Neural crest cell (in vitro differentiated cells): ENCODE data around the gene CLEC4G. TPM values are rescaled to one million over a fixed set of nuclear protein-coding genes. Genes with fewer than 3 reads are reported as not detected.

Experiments used
- DNase-seq: peaks from one replicate; pipeline ENCODE4 v3.0.0; 2021; ENCODE audit warnings: low read depth, mixed read lengths, low spot score
- H3K27ac Mint-ChIP-seq: one replicate; pipeline ENCODE4 v1.8.0; 2021; ENCODE audit warnings: mild to moderate bottlenecking, mixed read lengths; ENCODE audit not compliant: unreplicated experiment
- H3K27me3 Mint-ChIP-seq: 2 replicates; pipeline ENCODE4 v1.8.0; 2021; ENCODE audit warnings: low read depth, mild to moderate bottlenecking, mixed read lengths
- H3K36me3 Mint-ChIP-seq: 2 replicates; pipeline ENCODE4 v1.8.0; 2021; ENCODE audit warnings: low read depth, mild to moderate bottlenecking, mixed read lengths
- H3K4me1 Mint-ChIP-seq: 2 replicates; pipeline ENCODE4 v1.8.0; 2021; ENCODE audit warnings: mixed read lengths
- H3K4me3 Mint-ChIP-seq: one replicate; pipeline ENCODE4 v1.8.0; 2021; ENCODE audit warnings: mild to moderate bottlenecking, mixed read lengths
- H3K9me3 Mint-ChIP-seq: 2 replicates; pipeline ENCODE4 v1.8.0; 2021; ENCODE audit warnings: mixed read lengths
- total RNA-seq: library from RNA; stranded (reverse); gene quantifications from 2 replicates; pipeline ENCODE4 v1.2.1, GENCODE V29; 2021
- TF ChIP-seq, protein P1 (sequence below): fragments of 200-600 bp; sonication (generic); conservative IDR thresholded peaks from 2 replicates; pipeline ENCODE4 v1.5.0; 2021; ENCODE audit warnings: antibody characterized with exemption, mild to moderate bottlenecking

CLEC4G gene
- total RNA-seq, 1 donor from 2014 or later, result not detected

DNA sequence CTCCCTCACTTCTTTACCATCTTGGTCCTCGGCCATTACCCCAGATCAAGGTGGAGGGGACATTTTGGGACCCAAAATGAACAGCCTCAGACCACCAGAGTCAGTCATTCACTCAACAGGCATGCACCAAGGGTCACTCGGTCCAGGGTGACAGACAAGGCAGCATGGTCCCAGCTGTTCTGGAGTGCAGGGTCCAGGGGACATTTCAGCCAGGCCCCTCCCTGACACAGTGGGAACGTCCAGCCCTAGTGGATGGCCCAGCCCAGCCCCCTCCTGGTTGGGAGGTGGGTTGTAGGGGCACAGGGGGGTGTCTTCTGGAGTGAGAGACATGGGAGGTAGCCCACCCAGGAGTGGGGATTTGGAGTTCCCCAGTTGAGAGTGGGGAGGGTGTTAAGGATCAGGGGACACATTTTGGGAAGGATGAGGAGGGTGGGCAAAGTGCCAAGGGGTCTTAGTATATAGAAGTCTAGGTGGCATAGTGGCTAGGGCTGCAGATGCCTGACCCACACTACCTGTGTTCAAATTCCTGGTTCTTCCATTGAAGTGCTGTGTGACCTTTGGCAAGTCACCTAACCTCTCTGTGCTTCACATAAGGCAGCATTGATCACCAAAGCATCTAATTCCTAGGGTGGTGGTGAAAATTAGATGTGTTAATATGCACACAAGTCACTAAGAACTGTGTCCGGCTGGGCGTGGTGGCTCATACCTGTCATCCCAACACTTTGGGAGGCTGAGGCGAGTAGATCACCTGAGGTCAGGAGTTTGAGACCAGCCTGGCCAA, 27.4 kb downstream of the CLEC4G start:
- peaks cover 44% of the 10 kb centered on the region for H3K27me3 Mint-ChIP-seq
- H3K9me3 Mint-ChIP-seq, result no peaks in the 10 kb centered on the region
- DNase-seq, result no peak
- no peaks in the 10 kb centered on the region for H3K36me3 Mint-ChIP-seq
- TF ChIP-seq, protein P1, sequence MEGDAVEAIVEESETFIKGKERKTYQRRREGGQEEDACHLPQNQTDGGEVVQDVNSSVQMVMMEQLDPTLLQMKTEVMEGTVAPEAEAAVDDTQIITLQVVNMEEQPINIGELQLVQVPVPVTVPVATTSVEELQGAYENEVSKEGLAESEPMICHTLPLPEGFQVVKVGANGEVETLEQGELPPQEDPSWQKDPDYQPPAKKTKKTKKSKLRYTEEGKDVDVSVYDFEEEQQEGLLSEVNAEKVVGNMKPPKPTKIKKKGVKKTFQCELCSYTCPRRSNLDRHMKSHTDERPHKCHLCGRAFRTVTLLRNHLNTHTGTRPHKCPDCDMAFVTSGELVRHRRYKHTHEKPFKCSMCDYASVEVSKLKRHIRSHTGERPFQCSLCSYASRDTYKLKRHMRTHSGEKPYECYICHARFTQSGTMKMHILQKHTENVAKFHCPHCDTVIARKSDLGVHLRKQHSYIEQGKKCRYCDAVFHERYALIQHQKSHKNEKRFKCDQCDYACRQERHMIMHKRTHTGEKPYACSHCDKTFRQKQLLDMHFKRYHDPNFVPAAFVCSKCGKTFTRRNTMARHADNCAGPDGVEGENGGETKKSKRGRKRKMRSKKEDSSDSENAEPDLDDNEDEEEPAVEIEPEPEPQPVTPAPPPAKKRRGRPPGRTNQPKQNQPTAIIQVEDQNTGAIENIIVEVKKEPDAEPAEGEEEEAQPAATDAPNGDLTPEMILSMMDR, result no peak
- H3K4me1 Mint-ChIP-seq, result no peaks in the 10 kb centered on the region
- H3K27ac Mint-ChIP-seq, result no peak overlapping the region
- no peak overlapping the region for H3K4me3 Mint-ChIP-seq

DNA sequence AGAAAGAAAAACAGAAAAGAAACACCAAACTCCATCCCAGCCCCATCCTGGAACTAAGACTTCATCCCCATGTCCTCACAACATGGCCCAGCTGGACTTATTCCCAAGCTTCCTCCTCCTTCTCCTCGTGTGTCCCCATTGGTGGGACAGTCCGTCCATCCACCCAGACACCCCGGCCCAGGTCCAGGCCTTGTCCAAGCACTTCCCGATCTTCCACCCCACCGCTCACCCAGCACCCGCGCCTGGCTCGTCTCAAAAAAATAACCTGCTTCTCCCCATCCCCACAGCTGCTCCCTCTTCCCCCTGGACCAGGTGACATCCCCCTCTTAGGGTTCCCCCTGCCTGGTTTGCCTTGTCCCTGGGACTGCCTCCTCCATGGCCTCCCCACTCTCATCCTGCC, 28.6 kb downstream of the CLEC4G start:
- no peak for DNase-seq
- Mint-ChIP-seq H3K9me3 (no peaks in the 10 kb centered on the region), H3K4me1 (no peaks in the 10 kb centered on the region), H3K36me3 (no peaks in the 10 kb centered on the region), H3K27me3 (peaks cover 52% of the 10 kb centered on the region), H3K27ac (no peak overlapping the region), H3K4me3 (no peak overlapping the region)
- TF ChIP-seq, protein P1, result no peak

DNA sequence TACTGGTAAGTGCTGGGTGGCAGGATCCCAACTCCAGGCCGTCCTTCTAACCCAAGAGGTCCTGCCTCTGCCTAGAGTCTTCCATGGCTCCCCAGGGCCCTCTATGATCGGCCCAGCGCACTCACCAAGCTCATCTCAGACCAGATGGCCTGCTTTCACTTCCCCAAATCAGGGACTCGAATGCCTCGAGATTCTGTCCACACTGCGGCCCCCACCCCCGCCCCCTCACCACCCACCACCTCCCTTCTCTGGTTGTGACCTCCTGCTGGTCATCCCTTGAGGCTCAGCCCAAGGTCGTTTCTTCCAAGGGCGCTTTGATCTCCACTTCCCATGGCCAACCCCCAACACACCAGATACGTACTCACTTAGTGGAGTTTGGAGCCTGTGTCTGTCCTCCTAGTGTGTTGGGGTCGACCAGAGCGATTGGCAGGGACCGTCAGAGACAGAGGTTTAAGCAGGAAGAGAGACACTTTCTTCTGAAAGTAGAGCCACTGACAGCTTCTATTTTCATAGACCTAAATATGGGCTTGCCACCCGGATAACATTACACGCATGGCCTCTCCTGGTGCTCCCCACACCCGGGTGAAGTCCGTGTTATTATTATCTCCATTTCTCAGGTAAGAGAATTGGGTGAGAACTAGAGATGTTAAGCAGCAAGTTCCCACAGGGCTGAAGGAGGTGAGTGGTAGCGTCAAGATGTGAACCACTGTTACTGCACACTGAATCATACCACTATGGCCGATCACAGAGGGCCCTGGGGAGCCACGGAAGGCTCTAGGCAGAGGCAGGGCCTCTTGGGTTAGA, 30.1 kb downstream of the CLEC4G start, which contains the start of gene FCER2:
TSS of gene FCER2 (minus strand) at position 478 of the 804 bp plus-strand sequence. CDS start 2,371 bp downstream, outside the sequence.
- H3K27ac Mint-ChIP-seq, result no peak within 1 kb of the TSS
- H3K4me3 Mint-ChIP-seq, result no peak within 1 kb of the TSS
- TF ChIP-seq, protein P1, result no peak
- H3K4me1 Mint-ChIP-seq, result no peaks in the 10 kb centered on the region
- peaks cover 66% of the 10 kb centered on the region for H3K27me3 Mint-ChIP-seq
- DNase-seq, result no peak
- no peaks in the 10 kb centered on the region for H3K36me3 Mint-ChIP-seq
- H3K9me3 Mint-ChIP-seq, result no peaks in the 10 kb centered on the region

DNA sequence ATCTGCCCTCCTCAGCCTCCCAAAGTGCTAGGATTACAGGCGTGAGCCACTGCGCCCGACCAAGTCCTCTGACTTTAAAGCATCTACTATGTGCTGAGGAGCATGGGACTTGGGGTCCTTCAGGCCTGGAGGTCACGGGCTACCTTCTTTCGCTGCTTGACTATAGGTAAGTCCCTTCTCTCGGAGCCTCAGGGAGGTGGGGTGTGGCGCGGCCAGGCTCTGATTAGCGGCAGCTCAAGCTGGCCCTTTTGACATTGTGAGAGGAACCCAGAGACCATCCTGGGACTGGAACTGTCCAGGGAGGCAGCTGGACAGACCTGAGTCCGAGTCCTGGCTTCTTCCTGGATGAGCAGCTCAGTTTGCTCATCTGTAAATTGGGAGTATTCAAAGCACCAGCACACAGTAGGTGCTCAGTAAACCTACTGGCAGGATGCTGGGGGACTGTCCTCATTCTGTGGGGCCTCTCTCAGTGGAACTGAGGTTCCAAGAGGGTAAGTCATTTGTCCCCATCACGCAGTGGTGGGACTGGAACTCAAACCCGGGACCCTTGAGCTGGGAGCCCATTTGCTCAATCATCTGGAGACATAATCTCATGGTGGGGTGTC, 30.8 kb downstream of the CLEC4G start:
- Mint-ChIP-seq H3K27me3 (peaks cover 64% of the 10 kb centered on the region), H3K27ac (no peak overlapping the region), H3K36me3 (no peaks in the 10 kb centered on the region), H3K4me3 (no peak overlapping the region), H3K4me1 (no peaks in the 10 kb centered on the region), H3K9me3 (no peaks in the 10 kb centered on the region)
- TF ChIP-seq, protein P1, result no peak
- DNase-seq, result no peak
